Choroid plexus epithelial cell (primary cell): ENCODE results near the gene LY9.

Source experiments
- DNase-seq: peaks from one replicate; pipeline ENCODE4 v3.0.0-alpha.2; 2010; ENCODE audit warnings: low read depth
- H3K4me3 ChIP-seq: 2 replicates; pipeline ENCODE4 v1.5.1; 2011; ENCODE audit warnings: low read depth, mild to moderate bottlenecking, control low read depth, low read length, moderate library complexity
- CTCF ChIP-seq: conservative IDR thresholded peaks from 2 replicates; pipeline ENCODE4 v1.5.1; 2011; ENCODE audit warnings: low read depth, mild to moderate bottlenecking, control low read depth, inconsistent platforms, low read length, moderate library complexity

The LY9 gene

GRCh38 chr1:160759740-160760139 lies 36.2 kb upstream of the LY9 start:
- no peak for TF ChIP-seq CTCF
- H3K4me3 ChIP-seq: no peak overlapping the region

DNA sequence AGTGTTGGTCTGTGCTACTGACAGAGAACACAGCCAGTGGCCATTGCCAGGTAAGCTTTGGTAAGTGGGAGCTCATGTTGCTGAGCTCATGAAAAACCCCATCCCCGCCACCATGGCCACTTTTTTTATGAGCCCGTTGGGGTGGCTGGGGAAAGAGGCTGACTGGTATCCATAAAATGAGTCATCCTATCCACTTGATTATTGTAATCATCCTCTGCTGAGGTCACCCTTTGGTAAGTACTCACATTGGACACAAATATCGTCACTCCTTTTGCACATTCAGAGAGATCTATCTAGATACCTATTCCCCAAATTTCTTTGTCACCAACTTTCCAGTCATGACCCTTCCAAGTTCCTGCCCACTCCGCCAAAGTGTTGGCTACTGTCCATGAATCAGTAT lies 34.9 kb upstream of the LY9 start:
- no peak for DNase-seq
- TF ChIP-seq CTCF: no peak
- no peak overlapping the region for H3K4me3 ChIP-seq

More at GRCh38 chr1:160759740-160760139, 36.2 kb upstream of the LY9 start:
- DNase-seq: no peak

- DNase-seq: no peak
- no peak for TF ChIP-seq CTCF
- no peak overlapping the region for H3K4me3 ChIP-seq
Measured at GRCh38 chr1:160761886-160762285, 34.1 kb upstream of the LY9 start.

- DNase-seq: no peak
- no peak overlapping the region for H3K4me3 ChIP-seq
- no peak for TF ChIP-seq CTCF
Measured at GRCh38 chr1:160763993-160764392, 32.0 kb upstream of the LY9 start.

DNA sequence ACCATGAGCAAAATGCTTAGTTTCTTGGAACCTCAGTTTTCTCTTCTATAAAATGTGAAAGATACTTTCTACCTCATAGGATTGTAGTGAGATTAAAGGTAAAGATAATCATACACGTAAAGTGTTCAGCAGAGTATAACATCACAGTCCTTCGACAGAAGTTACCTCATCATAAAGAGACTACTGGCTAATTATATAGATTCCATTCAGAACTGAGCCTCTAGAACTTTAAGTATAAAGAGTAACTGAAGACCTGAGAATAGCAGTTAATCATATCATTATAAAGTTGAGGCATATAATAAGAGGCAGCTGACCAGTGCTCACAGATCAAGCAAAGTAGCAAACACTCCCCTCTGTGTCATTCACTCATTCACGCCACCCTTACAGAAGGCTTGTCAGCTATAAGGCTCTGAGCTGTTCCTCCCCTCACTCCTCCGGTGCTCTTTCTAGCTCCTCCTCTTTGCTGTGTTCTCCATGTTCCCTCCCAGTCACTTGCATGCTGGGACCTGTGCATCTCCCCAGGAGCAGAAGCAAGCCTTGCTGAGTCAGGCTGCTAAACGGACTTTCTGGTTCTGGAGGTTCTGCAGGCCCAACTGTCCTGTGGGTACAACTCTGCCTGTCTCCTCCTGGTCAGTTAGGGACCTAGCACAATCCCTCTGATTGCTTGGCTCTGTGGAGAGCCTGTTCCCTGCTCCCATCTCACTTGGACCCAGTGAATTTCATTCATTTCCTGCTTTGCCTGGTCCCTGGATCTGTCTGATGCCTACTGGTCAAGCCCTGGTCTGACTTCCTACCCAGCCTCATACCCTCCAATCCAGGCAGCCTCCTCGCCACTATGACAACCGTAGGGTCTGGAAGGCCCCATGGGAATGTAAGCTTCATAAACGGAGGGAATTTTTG lies 28.3 kb upstream of the LY9 start:
- H3K4me3 ChIP-seq: no peak overlapping the region
- TF ChIP-seq CTCF: no peak
- no peak for DNase-seq

GRCh38 chr1:160768295-160768657 lies 27.7 kb upstream of the LY9 start:
- H3K4me3 ChIP-seq: no peak overlapping the region
- peak; percentile 67 for TF ChIP-seq CTCF
- DNase-seq: peak; percentile 42

DNA sequence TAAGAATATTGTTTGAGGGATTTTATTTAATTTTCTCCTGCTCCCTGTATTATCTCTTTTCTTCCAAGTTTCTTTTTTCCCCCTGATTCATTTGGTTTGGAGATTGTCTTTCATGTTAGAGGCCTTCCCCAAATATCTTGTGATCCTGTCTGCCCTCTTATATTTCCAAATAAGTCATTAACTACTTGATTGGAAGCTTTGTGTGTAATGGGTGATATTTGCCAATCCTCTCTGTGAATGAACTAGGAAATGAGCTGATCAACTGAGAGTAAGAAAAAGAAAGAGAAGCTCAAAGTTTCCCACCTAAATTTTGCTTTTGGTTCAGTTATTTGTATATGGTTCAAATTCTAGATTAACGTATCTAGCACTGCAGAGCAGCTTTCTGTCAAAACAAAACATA lies 23.6 kb upstream of the LY9 start:
- no peak for DNase-seq
- no peak for TF ChIP-seq CTCF
- H3K4me3 ChIP-seq: no peak overlapping the region
